ENCODE data around the gene ABCC4.
"Not testable (repeated sequence)": the region's sequence is repeated elsewhere in the genome, so short reads cannot be mapped to it uniquely, and the experiment has no call there.

ABCC4 gene

GRCh38 chr13:95192564-95192945, 108.7 kb downstream of the ABCC4 start:
- ChIA-PET POLR2A (interaction anchor here (0.6 kb wide), 1 partner anchor 113 kb away, joined by 3 read pairs; no protein-coding TSS in a partner anchor), CTCF (interaction anchor here (0.5 to 8.5 kb wide), 19 partner anchors 11 to 640 kb away, joined by 3 to 250 read pairs (median 4); no protein-coding TSS in a partner anchor)
- not testable (repeated sequence) for H3K36me3 ChIP-seq (ENCODE audit: control insufficient read depth in 2 of 2, insufficient read depth in 1 of 2, low read length in 2 of 2); H3K4me3 ChIP-seq (ENCODE audit: low read depth, low read length); H3K9me3 ChIP-seq (ENCODE audit: control insufficient read depth, insufficient read depth, low read depth, low read length); H3K27ac ChIP-seq (ENCODE audit: extremely low read depth, low read depth, low read length); H3K4me1 ChIP-seq (ENCODE audit: control insufficient read depth, insufficient read depth, low read length)

GRCh38 chr13:95191821-95192563, 109.3 kb downstream of the ABCC4 start:
- Histone ChIP-seq H3K9me3 (ENCODE audit: control insufficient read depth, insufficient read depth, low read depth, low read length) (no peaks in the 10 kb centered on the region), H3K4me3 (ENCODE audit: low read depth, low read length) (no peak overlapping the region), H3K36me3 (ENCODE audit: control insufficient read depth in 2 of 2, insufficient read depth in 1 of 2, low read length in 2 of 2) (peaks cover 0 to 3% of the 10 kb centered on the region in 2 experiments; a peak in 1 of 3 replicates), H3K4me1 (ENCODE audit: control insufficient read depth, insufficient read depth, low read length) (no peaks in the 10 kb centered on the region; the same call in 1 of the 2 replicates), H3K27ac (ENCODE audit: extremely low read depth, low read depth, low read length) (no peak overlapping the region)
- TF ChIP-seq ZSCAN30 (tag by site-specific recombination; IDR thresholded peaks at IDR 0.05): peak; percentile 84
- no peak for TF ChIP-seq ZNF624 (tag by site-specific recombination; IDR thresholded peaks at IDR 0.05)
- peak; percentile 27; the same call in 1 of the 2 replicates for TF ChIP-seq ZNF423 (tag by site-specific recombination; IDR thresholded peaks at IDR 0.05)
- TF ChIP-seq ZIC2 (tag by site-specific recombination; IDR thresholded peaks at IDR 0.05): peak; percentile 29; the same call in 1 of the 2 replicates
- peak; percentile 87 for TF ChIP-seq GLIS1 (tag by site-specific recombination; IDR thresholded peaks at IDR 0.05)
- TF ChIP-seq ZFP69B (tag by site-specific recombination; IDR thresholded peaks at IDR 0.05): peak; percentile 59
- TF ChIP-seq PATZ1 (tag by site-specific recombination; IDR thresholded peaks at IDR 0.05): peak; percentile 52; the same call in 1 of the 2 replicates
- TF ChIP-seq ZNF768 (tag by site-specific recombination; IDR thresholded peaks at IDR 0.05): no peak
- 0 out of 2 replicates have a peak, but pooled peaks have one; percentile 16 for TF ChIP-seq ZBTB17 (tag by site-specific recombination; IDR thresholded peaks at IDR 0.05)
- peak; percentile 20; the same call in 1 of the 2 replicates for TF ChIP-seq ZNF501 (tag by site-specific recombination; IDR thresholded peaks at IDR 0.05)
- TF ChIP-seq ZNF600 (tag by site-specific recombination; IDR thresholded peaks at IDR 0.05): peak; percentile 62
- TF ChIP-seq ZNF654 (tag by site-specific recombination; IDR thresholded peaks at IDR 0.05; ENCODE audit: low read depth): peak; percentile 78
- TF ChIP-seq, protein P1, sequence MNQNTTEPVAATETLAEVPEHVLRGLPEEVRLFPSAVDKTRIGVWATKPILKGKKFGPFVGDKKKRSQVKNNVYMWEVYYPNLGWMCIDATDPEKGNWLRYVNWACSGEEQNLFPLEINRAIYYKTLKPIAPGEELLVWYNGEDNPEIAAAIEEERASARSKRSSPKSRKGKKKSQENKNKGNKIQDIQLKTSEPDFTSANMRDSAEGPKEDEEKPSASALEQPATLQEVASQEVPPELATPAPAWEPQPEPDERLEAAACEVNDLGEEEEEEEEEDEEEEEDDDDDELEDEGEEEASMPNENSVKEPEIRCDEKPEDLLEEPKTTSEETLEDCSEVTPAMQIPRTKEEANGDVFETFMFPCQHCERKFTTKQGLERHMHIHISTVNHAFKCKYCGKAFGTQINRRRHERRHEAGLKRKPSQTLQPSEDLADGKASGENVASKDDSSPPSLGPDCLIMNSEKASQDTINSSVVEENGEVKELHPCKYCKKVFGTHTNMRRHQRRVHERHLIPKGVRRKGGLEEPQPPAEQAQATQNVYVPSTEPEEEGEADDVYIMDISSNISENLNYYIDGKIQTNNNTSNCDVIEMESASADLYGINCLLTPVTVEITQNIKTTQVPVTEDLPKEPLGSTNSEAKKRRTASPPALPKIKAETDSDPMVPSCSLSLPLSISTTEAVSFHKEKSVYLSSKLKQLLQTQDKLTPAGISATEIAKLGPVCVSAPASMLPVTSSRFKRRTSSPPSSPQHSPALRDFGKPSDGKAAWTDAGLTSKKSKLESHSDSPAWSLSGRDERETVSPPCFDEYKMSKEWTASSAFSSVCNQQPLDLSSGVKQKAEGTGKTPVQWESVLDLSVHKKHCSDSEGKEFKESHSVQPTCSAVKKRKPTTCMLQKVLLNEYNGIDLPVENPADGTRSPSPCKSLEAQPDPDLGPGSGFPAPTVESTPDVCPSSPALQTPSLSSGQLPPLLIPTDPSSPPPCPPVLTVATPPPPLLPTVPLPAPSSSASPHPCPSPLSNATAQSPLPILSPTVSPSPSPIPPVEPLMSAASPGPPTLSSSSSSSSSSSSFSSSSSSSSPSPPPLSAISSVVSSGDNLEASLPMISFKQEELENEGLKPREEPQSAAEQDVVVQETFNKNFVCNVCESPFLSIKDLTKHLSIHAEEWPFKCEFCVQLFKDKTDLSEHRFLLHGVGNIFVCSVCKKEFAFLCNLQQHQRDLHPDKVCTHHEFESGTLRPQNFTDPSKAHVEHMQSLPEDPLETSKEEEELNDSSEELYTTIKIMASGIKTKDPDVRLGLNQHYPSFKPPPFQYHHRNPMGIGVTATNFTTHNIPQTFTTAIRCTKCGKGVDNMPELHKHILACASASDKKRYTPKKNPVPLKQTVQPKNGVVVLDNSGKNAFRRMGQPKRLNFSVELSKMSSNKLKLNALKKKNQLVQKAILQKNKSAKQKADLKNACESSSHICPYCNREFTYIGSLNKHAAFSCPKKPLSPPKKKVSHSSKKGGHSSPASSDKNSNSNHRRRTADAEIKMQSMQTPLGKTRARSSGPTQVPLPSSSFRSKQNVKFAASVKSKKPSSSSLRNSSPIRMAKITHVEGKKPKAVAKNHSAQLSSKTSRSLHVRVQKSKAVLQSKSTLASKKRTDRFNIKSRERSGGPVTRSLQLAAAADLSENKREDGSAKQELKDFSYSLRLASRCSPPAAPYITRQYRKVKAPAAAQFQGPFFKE (tag by site-specific recombination; IDR thresholded peaks at IDR 0.05; ENCODE audit: borderline replicate concordance): no peak
- TF ChIP-seq IKZF3 (tag by site-specific recombination; IDR thresholded peaks at IDR 0.05): 0 out of 2 replicates have a peak, but pooled peaks have one; percentile 14
- CTCF ChIA-PET: interaction anchor here (0.5 to 8.5 kb wide), 36 partner anchors 10 to 641 kb away, joined by 3 to 250 read pairs (median 4); partner anchors contain the start of gene ABCC4
- POLR2A ChIA-PET: interaction anchor here (0.6 kb wide), 1 partner anchor 113 kb away, joined by 3 read pairs; no protein-coding TSS in a partner anchor
